H9 (cell line): Measurements from ENCODE around the gene MARCHF9. TPM values are rescaled to one million over a fixed set of nuclear protein-coding genes. Genes with fewer than 3 reads are reported as not detected.

Experiments
- DNase-seq: peaks from one replicate; pipeline ENCODE4 v3.0.0-alpha.2; 2017
- H2AFZ ChIP-seq: one replicate; pipeline ENCODE4 v1.6.1; 2013; ENCODE audit warnings: mild to moderate bottlenecking, low read length, control low read depth, moderate library complexity
- H2AK5ac ChIP-seq: 2 replicates; pipeline ENCODE4 v1.6.1; 2013; ENCODE audit warnings: low read length, control low read depth, mixed read lengths; ENCODE audit not compliant: insufficient read length
- H2BK120ac ChIP-seq: one replicate; pipeline ENCODE4 v1.6.1; 2013; ENCODE audit warnings: low read depth, mild to moderate bottlenecking, low read length, control low read depth, inconsistent platforms; ENCODE audit not compliant: poor library complexity, severe bottlenecking
- H2BK12ac ChIP-seq: 2 replicates; pipeline ENCODE4 v1.6.1; 2013; ENCODE audit warnings: low read length, control low read depth, mixed read lengths, low read depth; ENCODE audit not compliant: insufficient read length
- H2BK15ac ChIP-seq: 2 replicates; pipeline ENCODE4 v1.6.1; 2013; ENCODE audit warnings: low read depth, low read length, control low read depth
- H2BK20ac ChIP-seq: one replicate; pipeline ENCODE4 v1.6.1; 2013; ENCODE audit warnings: low read depth, mild to moderate bottlenecking, low read length, control low read depth, inconsistent platforms; ENCODE audit not compliant: poor library complexity, severe bottlenecking
- H2BK5ac ChIP-seq: 2 replicates; pipeline ENCODE4 v1.6.1; 2013; ENCODE audit warnings: low read length, control low read depth, mixed read lengths; ENCODE audit not compliant: insufficient read length
- H3K14ac ChIP-seq: 2 replicates; pipeline ENCODE4 v1.6.1; 2013; ENCODE audit warnings: low read length, control low read depth; ENCODE audit not compliant: insufficient read depth
- H3K18ac ChIP-seq: 2 replicates; pipeline ENCODE4 v1.6.1; 2013; ENCODE audit warnings: low read depth, mild to moderate bottlenecking, mixed read lengths, low read length, control low read depth; ENCODE audit not compliant: insufficient read length
- H3K23ac ChIP-seq: 2 replicates; pipeline ENCODE4 v1.6.1; 2013; ENCODE audit warnings: low read length, control low read depth, mixed read lengths, low read depth; ENCODE audit not compliant: insufficient read length
- H3K23me2 ChIP-seq: 2 replicates; pipeline ENCODE4 v1.6.1; 2013; ENCODE audit warnings: low read depth, mild to moderate bottlenecking, mixed read lengths, low read length, control low read depth; ENCODE audit not compliant: insufficient read length, poor library complexity, severe bottlenecking
- H3K27ac ChIP-seq: 2 replicates; pipeline ENCODE4 v1.5.1; 2013; ENCODE audit warnings: low read length, control low read depth, mixed read lengths, low read depth; ENCODE audit not compliant: insufficient read length
- H3K27me3 ChIP-seq: 2 replicates; pipeline ENCODE4 v1.6.1; 2013; ENCODE audit warnings: low read length, control low read depth, inconsistent platforms; ENCODE audit not compliant: insufficient read depth
- H3K4ac ChIP-seq: 2 replicates; pipeline ENCODE4 v1.6.1; 2013; ENCODE audit warnings: low read depth, mild to moderate bottlenecking, control low read depth, inconsistent platforms, low read length, moderate library complexity
- H3K4me1 ChIP-seq: 2 replicates; pipeline ENCODE4 v1.6.1; 2013; ENCODE audit warnings: low read length, control low read depth, inconsistent platforms; ENCODE audit not compliant: insufficient read depth
- H3K4me2 ChIP-seq: 2 replicates; pipeline ENCODE4 v1.6.1; 2013; ENCODE audit warnings: low read length, control low read depth, mixed read lengths; ENCODE audit not compliant: insufficient read length, insufficient read depth
- H3K56ac ChIP-seq: 2 replicates; pipeline ENCODE4 v1.6.1; 2013; ENCODE audit warnings: low read depth, mild to moderate bottlenecking, mixed read lengths, low read length, control low read depth; ENCODE audit not compliant: insufficient read length
- H3K79me1 ChIP-seq: 2 replicates; pipeline ENCODE4 v1.6.1; 2013; ENCODE audit warnings: low read depth, mild to moderate bottlenecking, moderate library complexity, low read length, control low read depth, inconsistent platforms; ENCODE audit not compliant: insufficient read depth, poor library complexity, severe bottlenecking
- H3K79me2 ChIP-seq: 2 replicates; pipeline ENCODE4 v1.6.1; 2013; ENCODE audit warnings: low read length, control low read depth, inconsistent platforms; ENCODE audit not compliant: insufficient read depth
- H3K9ac ChIP-seq: 2 replicates; pipeline ENCODE4 v1.6.1; 2013; ENCODE audit warnings: low read length, control low read depth, mixed read lengths; ENCODE audit not compliant: insufficient read length; ENCODE audit errors: extremely low read depth
- H3K9me3 ChIP-seq: one replicate; pipeline ENCODE4 v1.6.1; 2013; ENCODE audit warnings: low read depth, low read length, inconsistent platforms; ENCODE audit not compliant: control insufficient read depth
- H3T11ph ChIP-seq: one replicate; pipeline ENCODE4 v1.6.1; 2013; ENCODE audit warnings: mild to moderate bottlenecking, low read length, control low read depth, inconsistent platforms
- H4K20me1 ChIP-seq: one replicate; pipeline ENCODE4 v1.6.1; 2013; ENCODE audit not compliant: control insufficient read depth, insufficient read length, insufficient read depth
- H4K5ac ChIP-seq: 2 replicates; pipeline ENCODE4 v1.6.1; 2013; ENCODE audit warnings: low read depth, mild to moderate bottlenecking, mixed read lengths, low read length, control low read depth; ENCODE audit not compliant: insufficient read length
- H4K8ac ChIP-seq: replicated peaks from 2 replicates; pipeline ENCODE4 v1.6.1; 2013; ENCODE audit warnings: low read length, control low read depth, mixed read lengths, low read depth; ENCODE audit not compliant: insufficient read length
- H4K91ac ChIP-seq: 2 replicates; pipeline ENCODE4 v1.6.1; 2013; ENCODE audit warnings: low read depth, mild to moderate bottlenecking, moderate library complexity, mixed read lengths, low read length, control low read depth; ENCODE audit not compliant: insufficient read length
- H3K27ac Mint-ChIP-seq, 3 experiments: 2 replicates in 2 of 3; 3 replicates in 1 of 3; pipeline ENCODE4 v1.8.0; 2020 to 2021; ENCODE audit warnings: mixed read lengths in 3 of 3, mild to moderate bottlenecking in 1 of 3, moderate library complexity in 1 of 3
- H3K27me3 Mint-ChIP-seq: 2 replicates; pipeline ENCODE4 v1.8.0; 2021; ENCODE audit warnings: low read depth, mild to moderate bottlenecking, moderate library complexity, mixed read lengths
- H3K36me3 Mint-ChIP-seq, 3 experiments: 2 replicates in 2 of 3; 3 replicates in 1 of 3; pipeline ENCODE4 v1.8.0; 2020 to 2021; ENCODE audit warnings: low read depth in 3 of 3, mixed read lengths in 3 of 3; ENCODE audit not compliant: insufficient read depth in 1 of 3
- H3K4me1 Mint-ChIP-seq, 2 experiments: 2 replicates each; pipeline ENCODE4 v1.8.0; 2020; ENCODE audit warnings: mixed read lengths in 2 of 2
- H3K4me3 Mint-ChIP-seq, 2 experiments: 2 replicates in 1 of 2; 3 replicates in 1 of 2; pipeline ENCODE4 v1.8.0; 2020 to 2021; ENCODE audit warnings: mild to moderate bottlenecking in 2 of 2, mixed read lengths in 2 of 2, moderate library complexity in 1 of 2
- H3K9me3 Mint-ChIP-seq, 2 experiments: 2 replicates in 1 of 2; 3 replicates in 1 of 2; pipeline ENCODE4 v1.8.0; 2020; ENCODE audit warnings: mild to moderate bottlenecking in 2 of 2, mixed read lengths in 2 of 2, moderate library complexity in 1 of 2
- WGBS: extraction: QIAGEN DNeasy Blood & Tissue Kit; methylation state at CpG from one replicate; pipeline ENCODE4 v1.1.7; 2013; ENCODE audit warnings: missing lambda C conversion rate, low lambda C conversion rate, mixed read lengths; ENCODE audit not compliant: insufficient read length; ENCODE audit errors: extremely low coverage; 5-methylcytosine and 5-hydroxymethylcytosine counted together
- total RNA-seq: library from RNA; stranded (reverse); gene quantifications from 2 replicates; pipeline ENCODE4 v1.2.1, GENCODE V29; 2021
- TF ChIP-seq, protein P1 (sequence below): fragments of 200-600 bp; sonication (generic); conservative IDR thresholded peaks from 3 replicates; pipeline ENCODE4 v1.8.0; 2021; ENCODE audit warnings: antibody characterized with exemption, mild to moderate bottlenecking

The MARCHF9 gene
- total RNA-seq, 1 experiment from 2014 or later: 20.5 TPM

DNA sequence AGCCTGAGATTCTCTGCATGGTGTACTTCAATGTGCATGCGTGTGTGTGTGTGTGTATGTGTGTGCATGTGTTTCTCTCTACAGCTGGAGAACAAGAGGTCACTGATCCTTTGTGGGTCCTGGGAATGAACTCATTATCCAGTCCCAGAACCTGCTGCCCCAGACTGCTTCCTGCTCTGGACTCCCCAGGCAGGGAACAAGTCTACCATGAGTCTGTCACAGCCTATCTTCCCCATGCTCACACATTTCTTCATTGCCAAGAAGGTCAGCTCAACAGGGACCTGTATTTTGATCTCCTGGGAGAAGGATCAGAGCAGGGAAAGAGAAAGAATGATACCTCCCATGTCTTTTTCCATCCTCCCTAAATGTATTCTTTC, 13.5 kb upstream of the MARCHF9 start:
- no peak overlapping the region for H3K9ac ChIP-seq
- Mint-ChIP-seq H3K4me1 (peaks cover 29 to 30% of the 10 kb centered on the region in 2 experiments), H3K27ac (peak overlapping the region in 1 of 3 experiments; percentile 12; a peak in 1 of 7 replicates)

More for the DNA sequence above, 13.5 kb upstream of the MARCHF9 start:
- no peaks in the 10 kb centered on the region for H3K79me2 ChIP-seq
- H4K8ac ChIP-seq: no peak overlapping the region
- H3K56ac ChIP-seq: no peak overlapping the region
- H4K5ac ChIP-seq: no peak overlapping the region
- no peak overlapping the region for H2BK15ac ChIP-seq
- no peaks in the 10 kb centered on the region for H3K9me3 ChIP-seq
- no CpG with 5 or more reads among the region's 1 CpG for WGBS
- H2BK12ac ChIP-seq: no peak overlapping the region
- no peak overlapping the region for H3K4me2 ChIP-seq
- no peak overlapping the region for H2AK5ac ChIP-seq
- no peak overlapping the region for H2AFZ ChIP-seq
- no peak overlapping the region for H3T11ph ChIP-seq
- TF ChIP-seq, protein P1, sequence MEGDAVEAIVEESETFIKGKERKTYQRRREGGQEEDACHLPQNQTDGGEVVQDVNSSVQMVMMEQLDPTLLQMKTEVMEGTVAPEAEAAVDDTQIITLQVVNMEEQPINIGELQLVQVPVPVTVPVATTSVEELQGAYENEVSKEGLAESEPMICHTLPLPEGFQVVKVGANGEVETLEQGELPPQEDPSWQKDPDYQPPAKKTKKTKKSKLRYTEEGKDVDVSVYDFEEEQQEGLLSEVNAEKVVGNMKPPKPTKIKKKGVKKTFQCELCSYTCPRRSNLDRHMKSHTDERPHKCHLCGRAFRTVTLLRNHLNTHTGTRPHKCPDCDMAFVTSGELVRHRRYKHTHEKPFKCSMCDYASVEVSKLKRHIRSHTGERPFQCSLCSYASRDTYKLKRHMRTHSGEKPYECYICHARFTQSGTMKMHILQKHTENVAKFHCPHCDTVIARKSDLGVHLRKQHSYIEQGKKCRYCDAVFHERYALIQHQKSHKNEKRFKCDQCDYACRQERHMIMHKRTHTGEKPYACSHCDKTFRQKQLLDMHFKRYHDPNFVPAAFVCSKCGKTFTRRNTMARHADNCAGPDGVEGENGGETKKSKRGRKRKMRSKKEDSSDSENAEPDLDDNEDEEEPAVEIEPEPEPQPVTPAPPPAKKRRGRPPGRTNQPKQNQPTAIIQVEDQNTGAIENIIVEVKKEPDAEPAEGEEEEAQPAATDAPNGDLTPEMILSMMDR: no peak
- no peak overlapping the region for H2BK20ac ChIP-seq
- H3K36me3 Mint-ChIP-seq: peaks cover 0 to 10% (median 4%) of the 10 kb centered on the region in 3 experiments; a peak in 6 of 7 replicates
- peaks cover 2% of the 10 kb centered on the region; the same call in 1 of the 2 replicates for H3K4me1 ChIP-seq
- H4K20me1 ChIP-seq: no peaks in the 10 kb centered on the region
- H3K4ac ChIP-seq: no peak overlapping the region
- H3K23ac ChIP-seq: no peak overlapping the region
- H3K18ac ChIP-seq: no peak overlapping the region
- H3K9me3 Mint-ChIP-seq: no peaks in the 10 kb centered on the region; a peak in 1 of 5 replicates
- H3K4me3 Mint-ChIP-seq: 0 out of 5 replicates have a peak overlapping the region, but pooled peaks of 1 of the 2 experiments have one; percentile 13
- peaks cover 13% of the 10 kb centered on the region for H3K23me2 ChIP-seq
- no peak overlapping the region for H3K14ac ChIP-seq
- no peak overlapping the region for H3K27ac ChIP-seq
- H3K79me1 ChIP-seq: no peaks in the 10 kb centered on the region
- no peak overlapping the region for H2BK120ac ChIP-seq
- no peak overlapping the region for H2BK5ac ChIP-seq
- H3K27me3 ChIP-seq: peaks cover 42% of the 10 kb centered on the region
- H3K27me3 Mint-ChIP-seq: peaks cover 66% of the 10 kb centered on the region
- DNase-seq: no peak
- H4K91ac ChIP-seq: no peak overlapping the region
